GM23338 (cell line): ENCODE results near the gene MTHFD2L.

Source experiments
- CREB1 ChIP-seq: fragments of 250-450 bp; sonication (Bioruptor Pico); IDR thresholded peaks from 2 replicates; pipeline ENCODE4 v1.5.0; 2020; ENCODE audit warnings: low read depth, mild to moderate bottlenecking, moderate library complexity
- CTCF ChIP-seq, 2 experiments: fragments of 200-600 bp in 1 of 2; sonication (generic) in 1 of 2; conservative IDR thresholded peaks; 2 replicates each; pipeline versions ENCODE4 v1.5.1 to v1.6.1; 2016 to 2017; ENCODE audit warnings: antibody characterized with exemption in 2 of 2, low read depth in 2 of 2, mild to moderate bottlenecking in 2 of 2, moderate library complexity in 1 of 2
- ETS1 ChIP-seq: IDR thresholded peaks from 2 replicates; pipeline ENCODE4 v1.6.1; 2016; ENCODE audit warnings: antibody characterized with exemption
- EZH2 ChIP-seq: fragments of 200-600 bp; sonication (generic); IDR thresholded peaks from one replicate; pipeline ENCODE4 v1.8.0; 2017; ENCODE audit warnings: antibody characterized with exemption, mild to moderate bottlenecking, low read depth; ENCODE audit not compliant: unreplicated experiment
- EZH2phosphoT487 ChIP-seq: fragments of 200-600 bp; sonication (generic); IDR thresholded peaks from one replicate; pipeline ENCODE4 v1.8.1; 2018; ENCODE audit warnings: antibody characterized with exemption; ENCODE audit not compliant: unreplicated experiment
- JUNB ChIP-seq: IDR thresholded peaks from one replicate; pipeline ENCODE4 v1.6.1; 2016; ENCODE audit warnings: antibody characterized with exemption; ENCODE audit not compliant: unreplicated experiment
- NANOG ChIP-seq: IDR thresholded peaks from 2 replicates; pipeline ENCODE4 v1.6.1; 2016; ENCODE audit warnings: antibody characterized with exemption, borderline replicate concordance
- POLR2AphosphoS5 ChIP-seq: IDR thresholded peaks from 2 replicates; pipeline ENCODE4 v1.6.1; 2016; ENCODE audit warnings: antibody characterized with exemption, low read depth
- REST ChIP-seq: IDR thresholded peaks from one replicate; pipeline ENCODE4 v1.6.1; 2018; ENCODE audit warnings: antibody characterized with exemption; ENCODE audit not compliant: unreplicated experiment
- STAT1 ChIP-seq: IDR thresholded peaks from one replicate; pipeline ENCODE4 v1.6.1; 2016; ENCODE audit warnings: antibody characterized with exemption; ENCODE audit not compliant: unreplicated experiment
- ZNF114 ChIP-seq: fragments of 250-450 bp; sonication (Bioruptor Pico); IDR thresholded peaks from 2 replicates; pipeline ENCODE4 v1.5.0; 2020; ENCODE audit warnings: mild to moderate bottlenecking, moderate library complexity
- ZNF462 ChIP-seq: fragments of 250-450 bp; sonication (Bioruptor Pico); IDR thresholded peaks from 2 replicates; pipeline ENCODE4 v1.5.0; 2020; ENCODE audit warnings: mild to moderate bottlenecking, moderate library complexity

GRCh38 chr4:74117024-74117534, 40.8 kb upstream of the MTHFD2L start:
- no peak for TF ChIP-seq EZH2
- TF ChIP-seq EZH2phosphoT487 = no peak
- TF ChIP-seq CTCF (conservative IDR thresholded peaks at IDR 0.05; ENCODE audit: low read depth in 2 of 2) = no peak
- TF ChIP-seq REST = no peak
- TF ChIP-seq CREB1 = no peak
- no peak for TF ChIP-seq POLR2AphosphoS5
- TF ChIP-seq ZNF462 (CRISPR knock-in tag) = no peak
- TF ChIP-seq JUNB = no peak
- TF ChIP-seq STAT1 = no peak
- no peak for TF ChIP-seq NANOG
- TF ChIP-seq ETS1 = no peak
- TF ChIP-seq ZNF114 (CRISPR knock-in tag) = no peak
